HEK293T (cell line): ENCODE data around the gene GSTP1.

Experiments used
- CTCF ChIA-PET: fragments of 350-600 bp; formaldehyde crosslinking; extraction: SDS; loops from one replicate; lab custom pipeline; 2021; ENCODE audit warnings: antibody characterized with exemption, inconsistent platforms; lab: Yijun Ruan, JAX
- POLR2A ChIA-PET: fragments of 350-600 bp; formaldehyde crosslinking; extraction: SDS; loops from one replicate; lab custom pipeline; 2020; ENCODE audit warnings: antibody characterized with exemption, inconsistent platforms; lab: Yijun Ruan, JAX
- DNase-seq: peaks from one replicate; pipeline ENCODE4 v3.0.0; 2012; ENCODE audit warnings: mixed read lengths; ENCODE audit errors: extremely low spot score
- ARNT ChIP-seq: fragments of 450-650 bp; IDR thresholded peaks from 2 replicates; pipeline ENCODE4 v1.6.1; 2017; ENCODE audit warnings: mild to moderate bottlenecking
- BHLHE40 ChIP-seq: fragments of 450-650 bp; IDR thresholded peaks from 2 replicates; pipeline ENCODE4 v1.6.1; 2016; ENCODE audit warnings: mild to moderate bottlenecking, moderate library complexity, borderline replicate concordance
- CTBP1 ChIP-seq: fragments of 450-650 bp; IDR thresholded peaks from 2 replicates; pipeline ENCODE4 v1.6.1; 2016; ENCODE audit warnings: borderline replicate concordance
- ELF4 ChIP-seq: fragments of 450-650 bp; IDR thresholded peaks from 2 replicates; pipeline ENCODE4 v1.6.1; 2017; ENCODE audit warnings: antibody characterized with exemption
- FOXA1 ChIP-seq: fragments of 450-650 bp; IDR thresholded peaks from 2 replicates; pipeline ENCODE4 v1.6.1; 2016; ENCODE audit warnings: mild to moderate bottlenecking
- FOXK2 ChIP-seq: fragments of 450-650 bp; IDR thresholded peaks from 2 replicates; pipeline ENCODE4 v1.6.1; 2016; ENCODE audit warnings: mild to moderate bottlenecking
- FOXM1 ChIP-seq: fragments of 450-650 bp; IDR thresholded peaks from 2 replicates; pipeline ENCODE4 v1.6.1; 2017; ENCODE audit warnings: mild to moderate bottlenecking, borderline replicate concordance
- HDGF ChIP-seq: fragments of 450-650 bp; IDR thresholded peaks from 2 replicates; pipeline ENCODE4 v1.6.1; 2017; ENCODE audit warnings: antibody characterized with exemption, borderline replicate concordance
- L3MBTL2 ChIP-seq: fragments of 450-650 bp; conservative IDR thresholded peaks from 2 replicates; pipeline ENCODE4 v1.6.1; 2016; ENCODE audit warnings: mild to moderate bottlenecking
- LEF1 ChIP-seq: fragments of 450-650 bp; IDR thresholded peaks from 2 replicates; pipeline ENCODE4 v1.6.1; 2017; ENCODE audit warnings: mild to moderate bottlenecking, borderline replicate concordance
- NFRKB ChIP-seq: fragments of 450-650 bp; IDR thresholded peaks from 2 replicates; pipeline ENCODE4 v1.6.1; 2016; ENCODE audit warnings: mild to moderate bottlenecking, moderate library complexity
- PKNOX1 ChIP-seq: fragments of 450-650 bp; IDR thresholded peaks from 2 replicates; pipeline ENCODE4 v1.6.1; 2016
- SP1 ChIP-seq: fragments of 450-650 bp; IDR thresholded peaks from 2 replicates; pipeline ENCODE4 v1.6.1; 2017
- SUZ12 ChIP-seq: fragments of 450-650 bp; IDR thresholded peaks from 2 replicates; pipeline ENCODE4 v1.6.1; 2016; ENCODE audit warnings: mild to moderate bottlenecking
- TARDBP ChIP-seq: fragments of 450-650 bp; IDR thresholded peaks from 2 replicates; pipeline ENCODE4 v1.6.1; 2016
- ZNF384 ChIP-seq: fragments of 450-650 bp; IDR thresholded peaks from 2 replicates; pipeline ENCODE4 v1.6.1; 2016

Gene GSTP1

GRCh38 chr11:67577951-67578350, 5.7 kb upstream of the GSTP1 start:
- DNase-seq = no peak
- TF ChIP-seq FOXK2 (no peak), CTBP1 (no peak), ELF4 (no peak), LEF1 (no peak), L3MBTL2 (no peak), NFRKB (no peak), HDGF (no peak), FOXA1 (no peak), ARNT (no peak), ZNF384 (no peak), TARDBP (no peak), SP1 (no peak), FOXM1 (no peak), SUZ12 (no peak), PKNOX1 (no peak)
- POLR2A ChIA-PET = no interaction called here
- CTCF ChIA-PET = no interaction called here

GRCh38 chr11:67581469-67581868, 2.1 kb upstream of the GSTP1 start:
- no peak for DNase-seq
- CTCF ChIA-PET = interaction anchor here (1.1 to 1.3 kb wide), 3 partner anchors 9 to 49 kb away, joined by 3 read pairs; no protein-coding TSS in a partner anchor
- POLR2A ChIA-PET = no interaction called here
- no peak for TF ChIP-seq SP1
- TF ChIP-seq FOXK2 = no peak
- TF ChIP-seq NFRKB = no peak
- no peak for TF ChIP-seq LEF1
- TF ChIP-seq ELF4 = no peak
- no peak for TF ChIP-seq ARNT
- no peak for TF ChIP-seq ZNF384
- TF ChIP-seq BHLHE40 = no peak
- no peak for TF ChIP-seq FOXA1

- POLR2A ChIA-PET = interaction anchor here (1.1 to 2.7 kb wide), 3 partner anchors 11 to 180 kb away, joined by 3 to 14 read pairs (median 13); partner anchors contain the start of gene PPP1CA
- no peak for DNase-seq
- CTCF ChIA-PET = interaction anchor here (0.5 to 1.3 kb wide), 3 partner anchors 9 to 48 kb away, joined by 3 read pairs; no protein-coding TSS in a partner anchor
- TF ChIP-seq PKNOX1 (no peak), CTBP1 (no peak), SP1 (no peak), ELF4 (no peak)
These were observed 1.6 kb upstream of the GSTP1 start for GRCh38 chr11:67582011-67582410.

GRCh38 chr11:67584205-67584880, 731 bp downstream of the GSTP1 start:
- TF ChIP-seq ARNT (no peak), L3MBTL2 (peak; percentile 87)
- POLR2A ChIA-PET = interaction anchor here (1.0 to 2.7 kb wide), 3 partner anchors 8 to 19 kb away, joined by 3 to 14 read pairs (median 4); no protein-coding TSS in a partner anchor
- CTCF ChIA-PET = interaction anchor here (0.5 kb wide), 1 partner anchor 8 kb away, joined by 3 read pairs; no protein-coding TSS in a partner anchor
- peak; percentile 28 for DNase-seq

- no peak for DNase-seq
- POLR2A ChIA-PET = interaction anchor here (2.7 kb wide), 1 partner anchor 8 kb away, joined by 14 read pairs; no protein-coding TSS in a partner anchor
- TF ChIP-seq SP1 (no peak), HDGF (no peak), ELF4 (no peak), NFRKB (no peak)
These were observed 1.6 kb downstream of the GSTP1 start for GRCh38 chr11:67584881-67585873.

GRCh38 chr11:67585911-67586310, 2.3 kb downstream of the GSTP1 start:
- TF ChIP-seq BHLHE40 = no peak
- TF ChIP-seq FOXA1 = no peak
- no peak for TF ChIP-seq SP1
- TF ChIP-seq CTBP1 = no peak
- no peak for TF ChIP-seq ARNT
- no peak for TF ChIP-seq ZNF384
- TF ChIP-seq LEF1 = no peak
- no peak for TF ChIP-seq TARDBP
- TF ChIP-seq ELF4 = no peak
- no peak for TF ChIP-seq HDGF
- TF ChIP-seq SUZ12 = no peak
- no peak for TF ChIP-seq L3MBTL2

More at GRCh38 chr11:67584881-67585873, 1.6 kb downstream of the GSTP1 start:
- CTCF ChIA-PET = interaction anchor here (0.5 to 1.3 kb wide), 2 partner anchors 7 to 44 kb away, joined by 3 read pairs; partner anchors contain the start of gene NUDT8

More at GRCh38 chr11:67585911-67586310, 2.3 kb downstream of the GSTP1 start:
- POLR2A ChIA-PET = no interaction called here
- no peak for DNase-seq
- CTCF ChIA-PET = interaction anchor here (1.0 to 1.3 kb wide), 2 partner anchors 9 to 43 kb away, joined by 3 read pairs; partner anchors contain the start of gene NUDT8
